Upper lobe of left lung (tissue), 6 donors: ENCODE data around the gene FYN. TPM values are rescaled to one million over a fixed set of nuclear protein-coding genes. Genes with fewer than 3 reads are reported as not detected.
A peak's percentile ranks its signal among the peaks of the same experiment; 100 is the strongest.

ENCODE experiments used
- ATAC-seq, 2 donors: fragments of 200-7000 bp; cut with Tn5 transposase; one replicate each; pipeline ENCODE4 v1.9.1; 2022; ENCODE audit warnings: mild to moderate bottlenecking in 2 of 2, moderate library complexity in 2 of 2; ENCODE audit not compliant: low FRiP score in 2 of 2
- DNase-seq, 2 donors: peaks; one replicate each; pipeline ENCODE4 v3.0.0-alpha.2; 2019 to 2020
- H3K27ac ChIP-seq, 4 donors: fragments of 200-600 bp; sonication (generic); one replicate each; pipeline ENCODE4 v1.5.1; 2016 to 2019
- H3K27me3 ChIP-seq, 4 donors: fragments of 200-600 bp; sonication (generic); one replicate each; pipeline ENCODE4 v1.5.1; 2017 to 2019
- H3K36me3 ChIP-seq, 4 donors: fragments of 200-600 bp; sonication (generic); one replicate each; pipeline ENCODE4 v1.5.1; 2016 to 2019
- H3K4me1 ChIP-seq, 4 donors: fragments of 200-600 bp; sonication (generic); one replicate each; pipeline ENCODE4 v1.5.1; 2018 to 2019
- H3K4me3 ChIP-seq, 4 donors: fragments of 200-600 bp; sonication (generic); one replicate each; pipeline ENCODE4 v1.5.1; 2017 to 2019; ENCODE audit warnings: mild to moderate bottlenecking in 2 of 4, moderate library complexity in 1 of 4
- H3K9me3 ChIP-seq, 4 donors: fragments of 200-600 bp; sonication (generic); one replicate each; pipeline ENCODE4 v1.5.1; 2018 to 2019
- EP300 ChIP-seq, 4 donors: sonication (generic); formaldehyde crosslinking; IDR thresholded peaks; one replicate each; pipeline ENCODE4 v1.5.1; 2017; ENCODE audit warnings: antibody characterized with exemption in 4 of 4, control low read depth in 2 of 4
- POLR2A ChIP-seq, 4 donors: fragments of 450-650 bp; IDR thresholded peaks; one replicate each; pipeline ENCODE4 v1.5.1; 2016 to 2017; ENCODE audit warnings: antibody characterized with exemption in 4 of 4, mild to moderate bottlenecking in 2 of 4
- POLR2AphosphoS5 ChIP-seq, 2 donors: sonication (generic); formaldehyde crosslinking; IDR thresholded peaks; one replicate each; pipeline ENCODE4 v1.5.1; 2017; ENCODE audit warnings: antibody characterized with exemption in 2 of 2
- WGBS, 2 donors: methylation state at CpG; one replicate each; pipeline ENCODE4 v1.1.5; 2017 to 2018; 5-methylcytosine and 5-hydroxymethylcytosine counted together
- total RNA-seq, 6 donors: library from RNA; depleted of rRNA in 4 of 6; stranded (reverse); fragments of >200 nt in 4 of 6; gene quantifications; one replicate each; pipeline versions ENCODE4 v1.1.0 to v1.2.1, GENCODE V29; 2016 to 2021
- TF ChIP-seq, protein P1 (sequence below), 6 experiments: fragments of 450-650 bp in 4 of 6; fragments of 200-600 bp in 2 of 6; sonication (generic) in 2 of 6; IDR thresholded peaks; one replicate each; pipeline ENCODE4 v1.5.1; 2016 to 2019; ENCODE audit warnings: antibody characterized with exemption in 6 of 6
- donor health status: DM: no; HTN: no; CAD: no; lungs with moderate emphysema.
- donor health status: DM: no; HTN: yes; CAD: no; lungs with severe emphysema.

The FYN gene
- total RNA-seq, 6 donors from 2014 or later: 69.1 to 181 (median 113) TPM

DNA sequence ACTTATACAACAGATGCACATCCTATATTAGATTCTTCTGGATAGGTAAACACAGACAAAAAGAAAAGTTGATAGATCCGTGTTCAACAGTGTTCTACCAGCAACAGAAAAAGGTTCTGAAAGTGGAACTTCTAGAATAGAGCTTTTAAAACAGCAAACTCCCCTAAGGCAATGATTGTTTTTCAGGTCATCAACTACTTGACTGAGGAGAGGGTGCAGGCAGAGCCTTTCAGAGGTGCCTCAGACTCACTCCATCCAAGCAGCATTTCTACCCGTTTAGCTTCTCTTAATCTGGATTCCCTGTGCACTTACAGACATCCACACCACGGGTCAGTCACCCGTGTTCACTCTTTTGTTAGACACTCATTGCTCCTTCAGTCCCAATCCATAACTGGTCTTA lies 28.9 kb downstream of the FYN start:
- H3K4me3 ChIP-seq: no peak overlapping the region
- no peak for TF ChIP-seq EP300 (IDR thresholded peaks at IDR 0.05)
- TF ChIP-seq POLR2AphosphoS5 (IDR thresholded peaks at IDR 0.05): no peak
- TF ChIP-seq, protein P1, sequence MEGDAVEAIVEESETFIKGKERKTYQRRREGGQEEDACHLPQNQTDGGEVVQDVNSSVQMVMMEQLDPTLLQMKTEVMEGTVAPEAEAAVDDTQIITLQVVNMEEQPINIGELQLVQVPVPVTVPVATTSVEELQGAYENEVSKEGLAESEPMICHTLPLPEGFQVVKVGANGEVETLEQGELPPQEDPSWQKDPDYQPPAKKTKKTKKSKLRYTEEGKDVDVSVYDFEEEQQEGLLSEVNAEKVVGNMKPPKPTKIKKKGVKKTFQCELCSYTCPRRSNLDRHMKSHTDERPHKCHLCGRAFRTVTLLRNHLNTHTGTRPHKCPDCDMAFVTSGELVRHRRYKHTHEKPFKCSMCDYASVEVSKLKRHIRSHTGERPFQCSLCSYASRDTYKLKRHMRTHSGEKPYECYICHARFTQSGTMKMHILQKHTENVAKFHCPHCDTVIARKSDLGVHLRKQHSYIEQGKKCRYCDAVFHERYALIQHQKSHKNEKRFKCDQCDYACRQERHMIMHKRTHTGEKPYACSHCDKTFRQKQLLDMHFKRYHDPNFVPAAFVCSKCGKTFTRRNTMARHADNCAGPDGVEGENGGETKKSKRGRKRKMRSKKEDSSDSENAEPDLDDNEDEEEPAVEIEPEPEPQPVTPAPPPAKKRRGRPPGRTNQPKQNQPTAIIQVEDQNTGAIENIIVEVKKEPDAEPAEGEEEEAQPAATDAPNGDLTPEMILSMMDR (IDR thresholded peaks at IDR 0.05): no peak
- no peak for TF ChIP-seq POLR2A (IDR thresholded peaks at IDR 0.05)
- H3K36me3 ChIP-seq: no peaks in the 10 kb centered on the region
- peak overlapping the region in 3 of 4 donors; percentile 17 to 39 (median 28) for H3K27ac ChIP-seq
- no peaks in the 10 kb centered on the region for H3K9me3 ChIP-seq
- WGBS, 2 donors: 47 to 53% methylated on average over 4 of the region's 4 CpGs
- ATAC-seq: no peak
- H3K27me3 ChIP-seq: no peaks in the 10 kb centered on the region
- H3K4me1 ChIP-seq: peaks cover 52 to 64% (median 56%) of the 10 kb centered on the region in 4 donors
- no peak for DNase-seq

DNA sequence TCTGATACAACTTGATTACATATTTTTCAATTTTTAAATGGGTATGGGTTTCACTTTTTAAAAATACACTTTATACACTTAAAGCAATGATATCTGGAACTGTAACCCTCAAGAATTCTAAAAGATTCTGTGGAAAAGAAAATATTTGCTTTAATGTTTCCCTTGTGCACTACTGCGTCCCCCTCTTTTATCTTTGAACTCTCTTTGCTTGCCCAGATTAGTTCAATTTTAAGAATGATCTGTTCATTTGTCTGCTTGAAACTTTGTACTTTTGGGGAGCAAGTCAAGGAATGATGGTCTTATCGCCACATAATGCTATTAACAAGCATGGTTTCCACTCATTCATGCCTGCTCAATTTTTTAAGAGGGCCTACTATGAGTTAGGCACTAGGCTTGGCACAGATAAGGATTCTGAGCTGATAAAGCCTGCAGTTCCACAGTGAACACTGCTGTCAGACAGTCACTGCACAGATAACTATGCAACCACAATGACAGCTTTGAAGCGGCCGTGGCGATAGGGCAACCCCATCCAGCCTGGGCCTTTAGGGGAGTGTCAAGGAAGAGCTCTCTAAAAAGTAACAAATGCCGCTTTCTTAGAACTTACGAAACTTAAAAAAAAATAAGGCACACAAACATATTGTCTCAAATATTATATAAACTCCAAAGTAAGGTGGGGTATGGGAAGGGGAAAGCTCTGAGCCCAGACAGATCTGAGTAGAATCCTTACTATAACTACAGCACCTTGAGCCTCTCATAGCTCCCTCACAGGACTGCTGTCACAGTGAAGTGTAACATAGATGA lies 29.7 kb downstream of the FYN start:
- 71 to 82% methylated on average over 7 of the region's 7 CpGs for WGBS, 2 donors
- no peaks in the 10 kb centered on the region for H3K27me3 ChIP-seq
- no peak for TF ChIP-seq EP300 (IDR thresholded peaks at IDR 0.05)
- TF ChIP-seq, protein P1 (IDR thresholded peaks at IDR 0.05): no peak
- ATAC-seq (peak in 1 of 2 donors; percentile 37), DNase-seq (no peak)
- peaks cover 52 to 64% (median 62%) of the 10 kb centered on the region in 4 donors for H3K4me1 ChIP-seq
- H3K27ac ChIP-seq: peak overlapping the region in 1 of 4 donors; percentile 39
- H3K4me3 ChIP-seq: no peak overlapping the region
- H3K36me3 ChIP-seq: no peaks in the 10 kb centered on the region
- no peaks in the 10 kb centered on the region for H3K9me3 ChIP-seq

DNA sequence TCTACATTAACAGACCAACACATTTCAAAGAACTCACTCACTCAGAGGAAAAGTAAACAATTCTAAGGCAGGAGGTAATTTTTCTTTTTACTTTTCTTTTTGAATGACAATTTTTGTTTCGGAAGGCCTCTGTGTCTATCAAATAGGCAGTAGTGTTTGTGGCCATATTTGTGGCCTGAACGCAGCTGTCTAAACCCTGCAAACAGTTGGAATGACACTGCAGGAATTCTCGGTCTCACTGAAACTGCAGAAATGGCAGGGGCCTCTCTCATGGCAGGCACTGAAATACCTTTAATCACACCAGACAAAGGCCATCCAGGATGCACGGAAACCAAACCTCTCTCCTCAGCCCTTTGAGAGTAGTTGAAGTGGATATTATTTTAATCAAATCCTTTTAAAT lies 30.4 kb downstream of the FYN start:
- TF ChIP-seq POLR2A (IDR thresholded peaks at IDR 0.05) (no peak), POLR2AphosphoS5 (IDR thresholded peaks at IDR 0.05) (no peak)
- TF ChIP-seq, protein P1 (IDR thresholded peaks at IDR 0.05): no peak
- Histone ChIP-seq H3K27me3 (no peaks in the 10 kb centered on the region), H3K27ac (no peak overlapping the region), H3K36me3 (no peaks in the 10 kb centered on the region), H3K4me3 (no peak overlapping the region), H3K4me1 (peaks cover 52 to 67% (median 63%) of the 10 kb centered on the region in 4 donors), H3K9me3 (no peaks in the 10 kb centered on the region)
- ATAC-seq: no peak
- WGBS, 2 donors: 14 to 21% methylated on average over 4 of the region's 4 CpGs
- no peak for DNase-seq

DNA sequence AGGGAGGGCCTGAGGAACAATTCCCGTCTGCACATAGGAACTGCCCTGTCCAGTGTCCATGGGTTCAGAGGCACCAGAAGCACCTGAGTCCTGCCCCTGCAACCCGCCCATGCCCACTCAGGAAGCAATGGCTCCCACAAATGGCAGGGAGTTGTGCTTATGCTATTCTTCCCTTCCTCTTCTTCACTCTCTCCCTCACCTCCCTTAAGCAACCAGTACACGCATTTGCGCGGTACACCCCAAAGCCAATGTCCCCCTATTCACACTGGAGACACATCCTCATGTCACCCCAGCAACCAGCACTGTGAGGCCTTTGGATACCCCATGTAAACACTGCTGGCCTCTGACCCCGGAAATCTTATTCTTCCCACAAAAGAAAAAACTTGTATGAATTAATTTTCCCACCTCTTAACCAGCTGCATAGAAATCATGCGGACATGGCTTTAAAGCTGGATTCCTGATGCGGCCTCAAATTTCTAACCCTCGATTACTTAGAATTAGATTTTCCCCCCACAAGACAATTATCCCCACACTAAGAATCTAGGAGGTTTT lies 30.9 kb downstream of the FYN start:
- H3K9me3 ChIP-seq: no peaks in the 10 kb centered on the region
- no peaks in the 10 kb centered on the region for H3K36me3 ChIP-seq
- DNase-seq (no peak), ATAC-seq (peak in 1 of 2 donors; percentile 3)
- no peak overlapping the region for H3K4me3 ChIP-seq
- peaks cover 51 to 67% (median 60%) of the 10 kb centered on the region in 4 donors for H3K4me1 ChIP-seq
- no peaks in the 10 kb centered on the region for H3K27me3 ChIP-seq
- WGBS, 2 donors: 75 to 90% methylated on average over 9 of the region's 9 CpGs
- peak overlapping the region in 3 of 4 donors; percentile 3 to 46 (median 27) for H3K27ac ChIP-seq
- TF ChIP-seq EP300 (IDR thresholded peaks at IDR 0.05) (no peak), POLR2AphosphoS5 (IDR thresholded peaks at IDR 0.05) (no peak), POLR2A (IDR thresholded peaks at IDR 0.05) (no peak)
- TF ChIP-seq, protein P1 (IDR thresholded peaks at IDR 0.05): no peak
